ENCODE measurements around the gene ELP1.
"Not testable (repeated sequence)": the region's sequence is repeated elsewhere in the genome, so short reads cannot be mapped to it uniquely, and the experiment has no call there.

- not testable (repeated sequence) for TF ChIP-seq CTCF (IDR thresholded peaks at IDR 0.05 in 4 of 5, conservative IDR thresholded peaks at IDR 0.05 in 1 of 5); POLR2A (IDR thresholded peaks at IDR 0.05)
Measured at GRCh38 chr9:108886594-108887271, 47.2 kb downstream of the ELP1 start.

Measured in gastrocnemius medialis (tissue), 4 donors.